ENCODE measurements around the gene NUDT14.

The NUDT14 gene

DNA sequence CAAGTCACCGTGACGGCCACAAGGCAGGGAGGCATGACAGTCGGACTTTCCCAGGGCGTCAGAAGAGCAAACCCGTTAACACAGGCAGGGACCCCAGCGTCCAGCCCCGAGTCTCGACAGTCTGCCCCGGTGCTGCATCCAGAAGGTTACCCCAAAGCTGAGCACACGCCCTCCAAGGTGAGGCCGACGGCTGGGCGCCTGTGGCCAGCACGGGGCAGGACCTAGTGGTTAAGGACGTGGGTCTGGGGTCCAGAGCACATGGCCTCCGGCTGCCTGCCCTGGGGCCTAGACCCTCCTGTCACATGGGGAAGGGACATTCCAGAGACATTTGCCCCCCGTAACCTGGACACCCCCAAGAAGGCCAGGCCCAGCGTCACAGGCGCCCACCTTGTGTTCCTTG is 37.5 kb upstream of the NUDT14 start:
- ATAC-seq (ENCODE audit: insufficient read depth, low read depth): no peak
- Histone ChIP-seq H4K20me1 (ENCODE audit: insufficient read depth, low read length) (peaks cover 33% of the 10 kb centered on the region), H3K9ac (ENCODE audit: low read depth, low read length) (no peak overlapping the region), H3K4me2 (ENCODE audit: insufficient read depth, low read length) (no peak overlapping the region), H3K4me1 (ENCODE audit: insufficient read depth, low read length) (no peaks in the 10 kb centered on the region), H3K79me2 (ENCODE audit: insufficient read depth, low read length) (no peaks in the 10 kb centered on the region), H3K36me3 (ENCODE audit: insufficient read depth, low read length) (peaks cover 90% of the 10 kb centered on the region), H3K27me3 (ENCODE audit: insufficient read depth, low read length, poor library complexity) (no peaks in the 10 kb centered on the region), H3K27ac (ENCODE audit: low read length) (no peak overlapping the region), H2AFZ (ENCODE audit: low read depth, low read length) (no peak overlapping the region), H3K9me3 (ENCODE audit: insufficient read depth, low read length, severe bottlenecking) (no peaks in the 10 kb centered on the region), H3K4me3 (ENCODE audit: low read depth in 1 of 2, low read length in 2 of 2) (no peak overlapping the region)
- TF ChIP-seq EZH2 (IDR thresholded peaks at IDR 0.05; ENCODE audit: borderline replicate concordance, low read depth, low read length, severe bottlenecking): no peak
- TF ChIP-seq, protein P1, sequence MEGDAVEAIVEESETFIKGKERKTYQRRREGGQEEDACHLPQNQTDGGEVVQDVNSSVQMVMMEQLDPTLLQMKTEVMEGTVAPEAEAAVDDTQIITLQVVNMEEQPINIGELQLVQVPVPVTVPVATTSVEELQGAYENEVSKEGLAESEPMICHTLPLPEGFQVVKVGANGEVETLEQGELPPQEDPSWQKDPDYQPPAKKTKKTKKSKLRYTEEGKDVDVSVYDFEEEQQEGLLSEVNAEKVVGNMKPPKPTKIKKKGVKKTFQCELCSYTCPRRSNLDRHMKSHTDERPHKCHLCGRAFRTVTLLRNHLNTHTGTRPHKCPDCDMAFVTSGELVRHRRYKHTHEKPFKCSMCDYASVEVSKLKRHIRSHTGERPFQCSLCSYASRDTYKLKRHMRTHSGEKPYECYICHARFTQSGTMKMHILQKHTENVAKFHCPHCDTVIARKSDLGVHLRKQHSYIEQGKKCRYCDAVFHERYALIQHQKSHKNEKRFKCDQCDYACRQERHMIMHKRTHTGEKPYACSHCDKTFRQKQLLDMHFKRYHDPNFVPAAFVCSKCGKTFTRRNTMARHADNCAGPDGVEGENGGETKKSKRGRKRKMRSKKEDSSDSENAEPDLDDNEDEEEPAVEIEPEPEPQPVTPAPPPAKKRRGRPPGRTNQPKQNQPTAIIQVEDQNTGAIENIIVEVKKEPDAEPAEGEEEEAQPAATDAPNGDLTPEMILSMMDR (IDR thresholded peaks at IDR 0.05; ENCODE audit: borderline replicate concordance, extremely low read depth, low read length, poor library complexity, severe bottlenecking): no peak
- DNase-seq: no peak

DNA sequence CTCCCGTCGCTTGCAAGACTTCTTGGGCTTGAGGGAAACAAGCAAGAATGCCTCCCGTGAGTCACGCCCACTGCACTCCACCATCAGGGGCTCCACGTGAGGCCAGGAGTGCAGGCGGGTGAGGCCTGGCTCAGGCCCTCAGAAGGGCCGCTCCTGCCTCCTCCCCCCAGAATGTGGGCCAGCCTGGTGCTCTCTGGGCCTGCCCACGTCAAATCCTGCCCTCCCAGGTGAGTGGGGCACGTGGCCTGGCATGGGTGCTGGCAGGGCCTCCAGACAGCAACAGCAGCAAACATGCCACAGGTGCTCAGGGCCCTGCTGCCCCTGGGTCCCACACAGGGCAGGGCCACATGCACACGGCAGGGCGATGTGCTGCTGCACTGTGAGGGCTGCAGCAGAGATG is 36.7 kb upstream of the NUDT14 start:
- Histone ChIP-seq H3K79me2 (ENCODE audit: insufficient read depth, low read length) (no peaks in the 10 kb centered on the region), H3K27ac (ENCODE audit: low read length) (no peak overlapping the region), H3K9ac (ENCODE audit: low read depth, low read length) (no peak overlapping the region), H3K4me1 (ENCODE audit: insufficient read depth, low read length) (no peaks in the 10 kb centered on the region), H2AFZ (ENCODE audit: low read depth, low read length) (no peak overlapping the region), H3K4me3 (ENCODE audit: low read depth in 1 of 2, low read length in 2 of 2) (no peak overlapping the region), H3K36me3 (ENCODE audit: insufficient read depth, low read length) (peaks cover 90% of the 10 kb centered on the region), H3K27me3 (ENCODE audit: insufficient read depth, low read length, poor library complexity) (no peaks in the 10 kb centered on the region), H3K4me2 (ENCODE audit: insufficient read depth, low read length) (no peak overlapping the region), H3K9me3 (ENCODE audit: insufficient read depth, low read length, severe bottlenecking) (no peaks in the 10 kb centered on the region), H4K20me1 (ENCODE audit: insufficient read depth, low read length) (peaks cover 33% of the 10 kb centered on the region)
- ATAC-seq (ENCODE audit: insufficient read depth, low read depth) (no peak), DNase-seq (no peak)
- TF ChIP-seq EZH2 (IDR thresholded peaks at IDR 0.05; ENCODE audit: borderline replicate concordance, low read depth, low read length, severe bottlenecking): no peak
- TF ChIP-seq, protein P1 (IDR thresholded peaks at IDR 0.05; ENCODE audit: borderline replicate concordance, extremely low read depth, low read length, poor library complexity, severe bottlenecking): no peak

DNA sequence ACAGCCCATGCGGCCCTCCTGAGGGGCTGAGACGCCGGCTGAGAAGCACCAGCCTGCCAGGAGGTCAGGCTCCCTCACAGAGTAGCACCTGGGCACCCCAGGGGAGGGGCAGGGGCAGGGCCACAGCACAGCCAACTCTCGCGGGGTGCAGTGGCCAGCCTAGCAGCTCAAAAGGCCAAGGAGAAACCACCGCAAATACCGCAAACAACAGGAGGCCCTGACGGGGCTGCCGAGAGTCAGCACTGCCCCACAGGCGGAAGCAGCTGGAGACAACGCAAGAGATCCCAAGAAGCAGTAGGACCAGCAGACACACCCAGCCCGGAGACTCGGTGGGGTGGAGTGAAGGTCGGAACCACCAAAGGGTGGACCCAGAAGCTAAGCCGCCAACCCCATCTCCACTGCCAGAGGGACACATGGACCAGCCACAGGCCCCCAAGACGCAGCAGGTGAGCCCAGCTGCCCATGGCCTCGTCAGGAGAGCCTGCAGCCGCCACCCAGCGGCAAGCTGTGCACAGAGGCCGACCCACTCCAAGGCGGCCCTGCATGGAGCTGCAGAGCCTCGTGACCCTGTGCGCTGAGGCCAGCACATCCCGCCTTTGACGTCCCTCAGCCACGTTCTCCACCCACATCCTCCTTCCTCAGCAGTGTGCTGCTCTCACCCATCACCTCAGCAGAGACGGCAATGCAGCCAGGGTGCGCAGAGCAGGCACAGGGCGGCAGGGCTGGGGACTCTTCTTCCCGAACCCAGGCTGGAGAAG is 35.6 kb upstream of the NUDT14 start:
- Histone ChIP-seq H3K79me2 (ENCODE audit: insufficient read depth, low read length) (no peaks in the 10 kb centered on the region), H3K4me3 (ENCODE audit: low read depth in 1 of 2, low read length in 2 of 2) (no peak overlapping the region), H3K27ac (ENCODE audit: low read length) (no peak overlapping the region), H3K4me2 (ENCODE audit: insufficient read depth, low read length) (no peak overlapping the region), H3K36me3 (ENCODE audit: insufficient read depth, low read length) (peaks cover 95% of the 10 kb centered on the region), H2AFZ (ENCODE audit: low read depth, low read length) (no peak overlapping the region), H3K9me3 (ENCODE audit: insufficient read depth, low read length, severe bottlenecking) (no peaks in the 10 kb centered on the region), H3K27me3 (ENCODE audit: insufficient read depth, low read length, poor library complexity) (no peaks in the 10 kb centered on the region), H3K9ac (ENCODE audit: low read depth, low read length) (no peak overlapping the region), H3K4me1 (ENCODE audit: insufficient read depth, low read length) (no peaks in the 10 kb centered on the region), H4K20me1 (ENCODE audit: insufficient read depth, low read length) (peaks cover 39% of the 10 kb centered on the region)
- ATAC-seq (ENCODE audit: insufficient read depth, low read depth) (no peak), DNase-seq (no peak)
- TF ChIP-seq EZH2 (IDR thresholded peaks at IDR 0.05; ENCODE audit: borderline replicate concordance, low read depth, low read length, severe bottlenecking): no peak
- TF ChIP-seq, protein P1 (IDR thresholded peaks at IDR 0.05; ENCODE audit: borderline replicate concordance, extremely low read depth, low read length, poor library complexity, severe bottlenecking): no peak
